ENCODE data around the gene ACSS3.

The ACSS3 gene

GRCh38 chr12:81249976-81250375 lies 172.1 kb downstream of the ACSS3 start:
- no peak for TF ChIP-seq CTCF (IDR thresholded peaks at IDR 0.05; ENCODE audit: extremely low read depth, insufficient read depth, missing control alignments)
- DNase-seq (ENCODE audit: low spot score): no peak
- in situ Hi-C loops (cut with MboI; ENCODE audit: low pct_unique_long_range_greater_than_20kb, low sequenced_read_pairs, unreplicated experiment): no loop called here

GRCh38 chr12:81252228-81252627 lies 174.3 kb downstream of the ACSS3 start:
- no peak for DNase-seq (ENCODE audit: low spot score)
- in situ Hi-C loops (cut with MboI; ENCODE audit: low pct_unique_long_range_greater_than_20kb, low sequenced_read_pairs, unreplicated experiment): no loop called here
- no peak for TF ChIP-seq CTCF (IDR thresholded peaks at IDR 0.05; ENCODE audit: extremely low read depth, insufficient read depth, missing control alignments)

GRCh38 chr12:81253360-81253759 lies 175.5 kb downstream of the ACSS3 start:
- no peak for TF ChIP-seq CTCF (IDR thresholded peaks at IDR 0.05; ENCODE audit: extremely low read depth, insufficient read depth, missing control alignments)
- in situ Hi-C loops (cut with MboI; ENCODE audit: low pct_unique_long_range_greater_than_20kb, low sequenced_read_pairs, unreplicated experiment): no loop called here
- no peak for DNase-seq (ENCODE audit: low spot score)

GRCh38 chr12:81255456-81255855 lies 177.6 kb downstream of the ACSS3 start:
- no peak for DNase-seq (ENCODE audit: low spot score)
- no peak for TF ChIP-seq CTCF (IDR thresholded peaks at IDR 0.05; ENCODE audit: extremely low read depth, insufficient read depth, missing control alignments)
- in situ Hi-C loops (cut with MboI; ENCODE audit: low pct_unique_long_range_greater_than_20kb, low sequenced_read_pairs, unreplicated experiment): no loop called here

GRCh38 chr12:81255947-81256346 lies 178.1 kb downstream of the ACSS3 start:
- in situ Hi-C loops (cut with MboI; ENCODE audit: low pct_unique_long_range_greater_than_20kb, low sequenced_read_pairs, unreplicated experiment): no loop called here
- DNase-seq (ENCODE audit: low spot score): no peak
- no peak for TF ChIP-seq CTCF (IDR thresholded peaks at IDR 0.05; ENCODE audit: extremely low read depth, insufficient read depth, missing control alignments)

- DNase-seq (ENCODE audit: low spot score): no peak
- TF ChIP-seq CTCF (IDR thresholded peaks at IDR 0.05; ENCODE audit: extremely low read depth, insufficient read depth, missing control alignments): peak; percentile 36
- in situ Hi-C loops (cut with MboI; ENCODE audit: low pct_unique_long_range_greater_than_20kb, low sequenced_read_pairs, unreplicated experiment): no loop called here
These were observed 180.2 kb downstream of the ACSS3 start for GRCh38 chr12:81257947-81258551.

- in situ Hi-C loops (cut with MboI; ENCODE audit: low pct_unique_long_range_greater_than_20kb, low sequenced_read_pairs, unreplicated experiment): no loop called here
- no peak for TF ChIP-seq CTCF (IDR thresholded peaks at IDR 0.05; ENCODE audit: extremely low read depth, insufficient read depth, missing control alignments)
These were observed 181.5 kb downstream of the ACSS3 start for GRCh38 chr12:81259360-81259759.

More at GRCh38 chr12:81259360-81259759, 181.5 kb downstream of the ACSS3 start:
- no peak for DNase-seq (ENCODE audit: low spot score)

Data from GM13977 (cell line).